ENCODE measurements around the gene SCYGR8. TPM values are rescaled to one million over a fixed set of nuclear protein-coding genes. Genes with fewer than 3 reads are reported as not detected.
"Not testable (repeated sequence)": the region's sequence is repeated elsewhere in the genome, so short reads cannot be mapped to it uniquely, and the experiment has no call there.

SCYGR8 gene
- total RNA-seq, 1 donor from 2014 or later = not detected

- DNase-seq (ENCODE audit: low spot score) = no peak
- no peaks in the 10 kb centered on the region for H3K9me3 Mint-ChIP-seq (ENCODE audit: low read depth)
- H3K4me3 Mint-ChIP-seq (ENCODE audit: unreplicated experiment) = peak within 1 kb of the TSS; percentile 70
- H3K36me3 Mint-ChIP-seq (ENCODE audit: low read depth) = no peaks in the 10 kb centered on the region
- no peak within 1 kb of the TSS for H3K27ac Mint-ChIP-seq (ENCODE audit: unreplicated experiment)
- no peak for TF ChIP-seq CTCF (IDR thresholded peaks at IDR 0.05)
- H3K27me3 Mint-ChIP-seq (ENCODE audit: low read depth) = peaks cover 22% of the 10 kb centered on the region
- peaks cover 8% of the 10 kb centered on the region for H3K4me1 Mint-ChIP-seq (ENCODE audit: low read depth)
These were observed 27.8 kb upstream of the SCYGR8 start, which contains the start of gene SLC19A3 for GRCh38 chr2:227717687-227718567. Gene SLC19A3 (minus strand): TSS chr2:227718028. CDS start chr2:227702318, 15,710 bp downstream.

- Mint-ChIP-seq H3K4me1 (ENCODE audit: low read depth) (peaks cover 8% of the 10 kb centered on the region), H3K27me3 (ENCODE audit: low read depth) (peaks cover 22% of the 10 kb centered on the region), H3K36me3 (ENCODE audit: low read depth) (no peaks in the 10 kb centered on the region), H3K4me3 (ENCODE audit: unreplicated experiment) (no peak overlapping the region), H3K27ac (ENCODE audit: unreplicated experiment) (no peak overlapping the region), H3K9me3 (ENCODE audit: low read depth) (no peaks in the 10 kb centered on the region)
- no peak for DNase-seq (ENCODE audit: low spot score)
- TF ChIP-seq CTCF (IDR thresholded peaks at IDR 0.05) = no peak
These were observed 26.1 kb upstream of the SCYGR8 start for GRCh38 chr2:227719641-227720040.

GRCh38 chr2:227720680-227721079, 25.0 kb upstream of the SCYGR8 start:
- DNase-seq (ENCODE audit: low spot score) = no peak
- H3K9me3 Mint-ChIP-seq (ENCODE audit: low read depth) = no peaks in the 10 kb centered on the region
- H3K4me3 Mint-ChIP-seq (ENCODE audit: unreplicated experiment) = no peak overlapping the region
- TF ChIP-seq CTCF (IDR thresholded peaks at IDR 0.05) = no peak
- H3K27ac Mint-ChIP-seq (ENCODE audit: unreplicated experiment) = no peak overlapping the region
- H3K27me3 Mint-ChIP-seq (ENCODE audit: low read depth) = peaks cover 26% of the 10 kb centered on the region
- peaks cover 8% of the 10 kb centered on the region for H3K4me1 Mint-ChIP-seq (ENCODE audit: low read depth)
- no peaks in the 10 kb centered on the region for H3K36me3 Mint-ChIP-seq (ENCODE audit: low read depth)

GRCh38 chr2:227722821-227723220, 22.9 kb upstream of the SCYGR8 start:
- H3K9me3 Mint-ChIP-seq (ENCODE audit: low read depth); H3K4me3 Mint-ChIP-seq (ENCODE audit: unreplicated experiment); H3K4me1 Mint-ChIP-seq (ENCODE audit: low read depth); H3K27ac Mint-ChIP-seq (ENCODE audit: unreplicated experiment); H3K36me3 Mint-ChIP-seq (ENCODE audit: low read depth); DNase-seq (ENCODE audit: low spot score): not testable (repeated sequence)
- H3K27me3 Mint-ChIP-seq (ENCODE audit: low read depth) = peaks cover 19% of the 10 kb centered on the region

- no peak within 1 kb of the TSS for H3K27ac Mint-ChIP-seq (ENCODE audit: unreplicated experiment)
- TF ChIP-seq CTCF (IDR thresholded peaks at IDR 0.05) = no peak
- H3K4me1 Mint-ChIP-seq (ENCODE audit: low read depth) = no peaks in the 10 kb centered on the region
- H3K36me3 Mint-ChIP-seq (ENCODE audit: low read depth) = no peaks in the 10 kb centered on the region
- DNase-seq (ENCODE audit: low spot score) = no peak
- H3K27me3 Mint-ChIP-seq (ENCODE audit: low read depth) = peaks cover 23% of the 10 kb centered on the region
- H3K4me3 Mint-ChIP-seq (ENCODE audit: unreplicated experiment) = no peak within 1 kb of the TSS
- no peaks in the 10 kb centered on the region for H3K9me3 Mint-ChIP-seq (ENCODE audit: low read depth)
These were observed 21.2 kb upstream of the SCYGR8 start, which contains the start of gene SCYGR6 for GRCh38 chr2:227724394-227725039. Gene SCYGR6 (minus strand): TSS chr2:227724757. CDS start chr2:227724757, 0 bp downstream.

Data from chondrocyte (in vitro differentiated cells).